ENCODE results near the gene CAV2. TPM values are rescaled to one million over a fixed set of nuclear protein-coding genes. Genes with fewer than 3 reads are reported as not detected.

The CAV2 gene
- total RNA-seq, 1 experiment from 2014 or later: 286 TPM

GRCh38 chr7:116461500-116461899, 38.0 kb upstream of the CAV2 start:
- Histone ChIP-seq H3K36me3 (ENCODE audit: insufficient read depth, low read length, poor library complexity, severe bottlenecking) (peaks cover 15% of the 10 kb centered on the region), H3K4me1 (ENCODE audit: insufficient read depth, low read length, poor library complexity, severe bottlenecking) (peaks cover 51% of the 10 kb centered on the region), H3K27me3 (replicated peaks; ENCODE audit: insufficient read depth, low read depth, low read length, poor library complexity) (no peaks in the 10 kb centered on the region), H3K9me3 (ENCODE audit: low read depth, low read length, poor library complexity, severe bottlenecking) (no peaks in the 10 kb centered on the region), H3K4me3 (ENCODE audit: low read depth, low read length, poor library complexity, severe bottlenecking) (no peak overlapping the region), H3K27ac (ENCODE audit: low read depth, low read length, poor library complexity, severe bottlenecking) (peak overlapping the region; percentile 99)
- no TSS peak for BruUV-seq (replicated peaks)
- ChIA-PET POLR2A (ENCODE audit: low non-redundant PET) (no interaction called here), CTCF (no interaction called here)
- DNase-seq (ENCODE audit: low spot score): peak; percentile 60
- TF ChIP-seq EZH2 (IDR thresholded peaks at IDR 0.05; ENCODE audit: borderline replicate concordance, low read depth, low read length, poor library complexity, severe bottlenecking): no peak
- TF ChIP-seq CTCF (conservative IDR thresholded peaks at IDR 0.05; ENCODE audit: low read depth, low read length): peak; percentile 34; the same call in 1 of the 2 replicates
- intact Hi-C loops (cut with micrococcal nuclease; ENCODE audit: unreplicated experiment): no loop called here

- no peak for DNase-seq (ENCODE audit: low spot score)
- no peak overlapping the region for H3K4me3 ChIP-seq (ENCODE audit: low read depth, low read length, poor library complexity, severe bottlenecking)
- no peak for TF ChIP-seq CTCF (conservative IDR thresholded peaks at IDR 0.05; ENCODE audit: low read depth, low read length)
- TF ChIP-seq EZH2 (IDR thresholded peaks at IDR 0.05; ENCODE audit: borderline replicate concordance, low read depth, low read length, poor library complexity, severe bottlenecking): no peak
- intact Hi-C loops (cut with micrococcal nuclease; ENCODE audit: unreplicated experiment): no loop called here
- H3K27ac ChIP-seq (ENCODE audit: low read depth, low read length, poor library complexity, severe bottlenecking): peak overlapping the region; percentile 99
- no peaks in the 10 kb centered on the region for H3K9me3 ChIP-seq (ENCODE audit: low read depth, low read length, poor library complexity, severe bottlenecking)
- no TSS peak for BruUV-seq (replicated peaks)
- peaks cover 15% of the 10 kb centered on the region for H3K36me3 ChIP-seq (ENCODE audit: insufficient read depth, low read length, poor library complexity, severe bottlenecking)
- H3K4me1 ChIP-seq (ENCODE audit: insufficient read depth, low read length, poor library complexity, severe bottlenecking): peaks cover 73% of the 10 kb centered on the region
- ChIA-PET POLR2A (ENCODE audit: low non-redundant PET) (interaction anchor here (0.6 kb wide), 2 partner anchors 22 to 255 kb away, joined by 3 to 4 read pairs; no protein-coding TSS in a partner anchor), CTCF (no interaction called here)
- no peaks in the 10 kb centered on the region for H3K27me3 ChIP-seq (replicated peaks; ENCODE audit: insufficient read depth, low read depth, low read length, poor library complexity)
Observed at GRCh38 chr7:116463956-116464355, 35.6 kb upstream of the CAV2 start.

GRCh38 chr7:116464375-116464774, 35.2 kb upstream of the CAV2 start:
- Histone ChIP-seq H3K27ac (ENCODE audit: low read depth, low read length, poor library complexity, severe bottlenecking) (peak overlapping the region; percentile 99), H3K36me3 (ENCODE audit: insufficient read depth, low read length, poor library complexity, severe bottlenecking) (peaks cover 15% of the 10 kb centered on the region), H3K4me1 (ENCODE audit: insufficient read depth, low read length, poor library complexity, severe bottlenecking) (peaks cover 77% of the 10 kb centered on the region), H3K9me3 (ENCODE audit: low read depth, low read length, poor library complexity, severe bottlenecking) (no peaks in the 10 kb centered on the region), H3K4me3 (ENCODE audit: low read depth, low read length, poor library complexity, severe bottlenecking) (no peak overlapping the region), H3K27me3 (replicated peaks; ENCODE audit: insufficient read depth, low read depth, low read length, poor library complexity) (no peaks in the 10 kb centered on the region)
- ChIA-PET POLR2A (ENCODE audit: low non-redundant PET) (interaction anchor here (0.6 kb wide), 2 partner anchors 23 to 117 kb away, joined by 3 to 4 read pairs; no protein-coding TSS in a partner anchor), CTCF (no interaction called here)
- TF ChIP-seq CTCF (conservative IDR thresholded peaks at IDR 0.05; ENCODE audit: low read depth, low read length) (no peak), EZH2 (IDR thresholded peaks at IDR 0.05; ENCODE audit: borderline replicate concordance, low read depth, low read length, poor library complexity, severe bottlenecking) (no peak)
- intact Hi-C loops (cut with micrococcal nuclease; ENCODE audit: unreplicated experiment): no loop called here
- BruUV-seq (replicated peaks): no TSS peak
- DNase-seq (ENCODE audit: low spot score): no peak
